ENCODE results near the gene FBP2.
"Not testable (repeated sequence)": the region's sequence is repeated elsewhere in the genome, so short reads cannot be mapped to it uniquely, and the experiment has no call there.

Gene FBP2

DNA sequence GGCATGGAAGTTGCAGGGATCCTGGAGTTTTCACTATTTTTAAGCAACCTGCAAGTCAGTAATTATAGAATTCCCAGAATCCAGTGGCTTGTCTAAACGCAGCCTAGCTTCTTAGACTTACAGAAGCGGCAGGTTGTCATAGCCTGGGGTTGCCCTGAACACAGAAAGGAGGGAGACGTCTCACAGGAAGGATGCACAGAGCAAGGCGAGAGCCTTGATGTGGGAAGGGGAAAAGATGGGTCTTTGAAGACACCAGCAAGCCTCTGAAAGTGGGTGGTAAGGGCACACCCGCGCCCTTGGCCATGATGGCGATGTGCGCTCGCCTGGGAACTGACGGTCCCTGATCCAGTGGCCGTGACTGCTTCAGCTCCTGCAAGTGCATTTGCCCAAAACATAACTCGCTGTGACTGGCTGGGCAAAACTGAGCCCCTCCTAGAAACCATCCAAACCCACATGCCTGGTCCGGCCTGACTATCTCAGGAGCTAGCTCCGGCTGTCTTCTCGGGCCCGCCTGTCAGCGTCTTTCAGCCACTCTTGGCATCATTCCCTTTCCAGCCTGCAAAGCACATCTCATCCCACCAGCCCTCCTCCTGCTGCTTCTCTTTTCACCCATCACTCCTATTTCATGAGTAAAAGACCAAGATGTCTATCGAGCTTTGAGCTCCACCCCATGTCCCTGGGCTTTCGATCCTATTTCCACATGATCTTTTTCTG, 28.6 kb upstream of the FBP2 start:
- H3K4me3 Mint-ChIP-seq = no peak overlapping the region
- DNase-seq (no peak), ATAC-seq (no peak)
- no peak overlapping the region for H3K27ac Mint-ChIP-seq
- H3K27me3 Mint-ChIP-seq = peaks cover 30% of the 10 kb centered on the region
- H3K4me1 Mint-ChIP-seq = peaks cover 14% of the 10 kb centered on the region
- H3K9me3 Mint-ChIP-seq = no peaks in the 10 kb centered on the region

DNA sequence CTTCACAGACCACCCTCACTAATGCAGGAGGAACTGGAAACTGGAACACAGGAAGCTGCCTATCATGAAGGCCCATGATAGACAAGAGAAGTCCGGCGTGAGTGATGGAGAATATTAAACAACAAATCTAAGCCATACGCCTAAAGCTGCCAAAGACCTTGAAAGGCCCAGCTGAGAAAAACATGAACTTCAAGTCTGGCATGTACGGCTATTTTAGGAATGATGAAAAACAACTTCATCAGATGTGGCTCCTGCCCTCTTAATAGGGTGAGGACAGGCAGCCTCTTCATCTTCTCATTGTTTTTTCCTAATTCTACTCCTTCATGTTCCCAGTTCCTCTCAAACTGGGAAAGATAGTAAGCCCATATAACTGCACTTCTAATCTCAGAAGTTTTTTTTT, 25.4 kb upstream of the FBP2 start:
- Mint-ChIP-seq H3K9me3 (no peaks in the 10 kb centered on the region), H3K4me3 (no peak overlapping the region), H3K27ac (no peak overlapping the region), H3K27me3 (peaks cover 27% of the 10 kb centered on the region), H3K4me1 (peaks cover 9% of the 10 kb centered on the region)
- DNase-seq (no peak), ATAC-seq (no peak)

DNA sequence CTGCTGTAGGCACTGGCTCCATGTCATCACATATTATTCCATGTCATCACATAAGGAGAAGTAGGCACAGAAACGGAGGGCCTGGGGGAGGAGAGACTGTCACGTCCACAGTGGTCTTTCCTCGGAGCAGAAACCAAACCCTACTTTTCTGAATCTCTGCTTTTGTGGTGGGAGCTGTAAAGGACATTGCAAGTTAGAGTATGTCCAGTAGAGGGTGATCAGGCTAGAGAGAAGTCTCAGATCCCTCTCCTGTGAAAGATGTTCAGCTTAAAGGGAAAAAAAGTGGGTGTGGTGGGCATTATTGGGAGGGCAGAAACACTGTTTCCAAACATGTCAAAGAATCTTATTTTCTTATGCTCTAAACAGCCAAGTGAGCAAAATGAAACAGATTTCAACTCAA, 19.4 kb upstream of the FBP2 start:
- Mint-ChIP-seq H3K4me3 (no peak overlapping the region), H3K9me3 (no peaks in the 10 kb centered on the region), H3K27ac (no peak overlapping the region), H3K4me1 (peaks cover 15% of the 10 kb centered on the region), H3K27me3 (peaks cover 32% of the 10 kb centered on the region)
- DNase-seq = no peak
- ATAC-seq = no peak

DNA sequence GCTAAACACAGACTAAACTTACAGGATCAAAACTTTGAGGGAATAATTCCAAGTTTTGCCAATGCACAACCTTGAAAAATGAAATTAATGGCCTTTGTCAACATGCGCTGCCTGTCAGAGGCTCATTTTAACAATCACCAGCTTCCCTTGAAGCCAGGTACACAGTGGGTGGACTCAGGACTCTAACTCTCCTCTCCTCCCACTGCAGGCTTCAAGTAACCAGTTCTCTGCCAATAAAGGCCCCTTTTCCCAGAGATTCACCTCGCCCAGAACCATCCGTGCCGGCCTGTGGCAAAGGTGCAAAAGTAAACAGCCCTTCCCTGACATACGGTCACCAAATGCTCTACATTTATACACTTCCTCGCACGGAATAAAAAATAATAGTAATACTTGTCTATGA, 18.4 kb upstream of the FBP2 start:
- DNase-seq (peak in 1 of 2 donors; percentile 1), ATAC-seq (peak; percentile 31)
- Mint-ChIP-seq H3K9me3 (no peaks in the 10 kb centered on the region), H3K4me1 (peaks cover 15% of the 10 kb centered on the region), H3K27me3 (peaks cover 39% of the 10 kb centered on the region), H3K27ac (no peak overlapping the region), H3K4me3 (no peak overlapping the region)

DNA sequence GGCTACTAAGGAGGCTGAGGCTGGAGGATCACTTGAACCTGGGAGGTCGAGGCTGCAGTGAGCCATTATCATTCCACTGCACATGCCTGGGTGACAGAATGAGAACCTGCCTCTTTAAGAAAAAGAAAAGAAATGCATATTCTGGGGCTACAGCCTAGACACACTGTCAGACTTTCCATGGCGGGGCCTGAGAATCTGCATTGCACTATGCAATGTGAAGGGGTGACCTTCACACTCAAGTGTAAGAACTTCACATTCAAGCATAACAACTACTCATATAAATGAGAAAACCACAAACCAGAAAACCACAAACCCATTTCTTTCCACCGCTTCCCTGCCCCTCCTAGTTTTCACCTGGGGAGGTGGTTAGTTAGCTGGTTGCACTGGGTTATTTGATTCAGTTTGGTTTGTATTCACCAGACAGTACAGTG, 18.0 kb upstream of the FBP2 start:
- Mint-ChIP-seq H3K9me3 (no peaks in the 10 kb centered on the region), H3K27me3 (peaks cover 43% of the 10 kb centered on the region), H3K4me1 (peaks cover 15% of the 10 kb centered on the region), H3K27ac (no peak overlapping the region), H3K4me3 (no peak overlapping the region)
- peak; percentile 57 to 65 for DNase-seq
- peak; percentile 88 for ATAC-seq

DNA sequence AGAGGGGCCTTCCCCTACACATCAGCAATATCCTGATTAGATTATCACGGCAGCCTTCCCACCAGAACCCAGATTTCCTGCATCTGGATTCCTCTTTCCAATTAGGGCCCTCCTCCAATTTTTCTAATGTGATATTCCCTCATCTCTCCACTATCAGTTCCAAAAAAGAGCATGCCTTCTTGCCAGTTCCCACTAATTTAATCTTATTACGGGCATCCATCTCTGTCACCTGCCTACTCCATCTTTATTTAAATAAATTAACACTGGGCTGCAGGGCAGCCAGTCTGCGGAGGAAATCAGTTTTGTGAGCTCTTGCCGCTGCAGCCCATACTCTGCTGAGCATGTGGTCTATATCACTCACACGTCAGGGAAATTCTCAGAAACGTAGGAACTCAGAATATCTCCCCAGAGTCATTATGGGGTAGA, 16.6 kb upstream of the FBP2 start:
- DNase-seq (no peak), ATAC-seq (no peak)
- Mint-ChIP-seq H3K4me3 (no peak overlapping the region), H3K4me1 (peaks cover 15% of the 10 kb centered on the region), H3K27ac (no peak overlapping the region), H3K27me3 (peaks cover 45% of the 10 kb centered on the region), H3K9me3 (no peaks in the 10 kb centered on the region)

DNA sequence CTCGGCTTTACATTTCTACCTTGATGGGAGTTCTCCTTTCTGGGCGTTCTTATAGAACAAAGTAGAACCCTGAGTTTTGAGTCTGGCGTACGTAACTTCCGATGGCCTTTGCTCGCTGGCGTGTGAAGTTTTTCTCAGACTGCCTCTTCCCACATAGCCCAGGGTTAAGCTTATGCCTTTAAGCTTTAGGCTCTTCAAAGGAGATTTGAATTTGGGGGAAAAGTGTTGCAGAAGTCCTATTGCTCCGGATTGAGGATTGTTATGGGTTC, 13.7 kb upstream of the FBP2 start:
- Mint-ChIP-seq H3K27ac (no peak overlapping the region), H3K9me3 (no peaks in the 10 kb centered on the region), H3K4me1 (peaks cover 25% of the 10 kb centered on the region), H3K27me3 (peaks cover 28% of the 10 kb centered on the region), H3K4me3 (no peak overlapping the region)
- DNase-seq = no peak
- no peak for ATAC-seq

DNA sequence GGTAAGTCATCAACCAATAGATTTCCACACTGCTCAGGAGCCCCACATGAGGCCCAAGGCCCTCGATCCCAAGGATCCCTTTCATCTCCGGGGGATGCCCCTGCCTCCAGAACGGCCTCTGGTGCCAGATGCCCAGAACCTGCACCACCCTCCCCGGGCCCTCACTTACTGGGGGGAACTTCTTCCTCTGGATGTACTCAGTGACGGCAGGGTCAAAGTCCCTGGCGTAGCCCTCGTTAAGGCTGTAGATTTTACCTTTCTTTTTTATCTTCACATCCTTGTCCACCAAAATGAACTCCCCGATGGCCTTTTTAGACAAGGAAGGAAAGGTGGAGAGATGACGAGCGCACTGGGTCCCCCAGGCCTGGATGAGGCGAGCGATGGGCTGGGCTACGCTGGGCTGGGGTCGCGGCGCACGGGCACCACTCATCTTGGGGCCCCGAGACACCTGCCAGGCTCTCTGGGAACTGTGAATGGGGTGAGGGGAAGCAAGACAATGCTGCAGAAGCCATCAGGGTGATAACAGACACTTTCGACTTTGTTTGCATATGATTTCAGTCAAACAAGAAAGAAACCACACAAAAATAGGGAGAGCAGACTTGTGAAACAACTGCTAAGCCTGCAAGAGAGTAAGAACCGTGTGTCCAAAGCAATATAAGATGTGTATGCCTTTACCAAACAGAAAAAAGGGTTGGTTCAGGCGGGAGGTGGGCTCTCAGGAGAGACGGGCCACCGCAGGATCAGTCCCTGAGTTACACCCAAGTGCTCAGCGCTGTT, 13.2 kb upstream of the FBP2 start:
- ATAC-seq (no peak), DNase-seq (no peak)
- Mint-ChIP-seq H3K27me3 (peaks cover 28% of the 10 kb centered on the region), H3K4me1 (peaks cover 20% of the 10 kb centered on the region), H3K9me3 (no peaks in the 10 kb centered on the region), H3K27ac (no peak overlapping the region), H3K4me3 (no peak overlapping the region)

DNA sequence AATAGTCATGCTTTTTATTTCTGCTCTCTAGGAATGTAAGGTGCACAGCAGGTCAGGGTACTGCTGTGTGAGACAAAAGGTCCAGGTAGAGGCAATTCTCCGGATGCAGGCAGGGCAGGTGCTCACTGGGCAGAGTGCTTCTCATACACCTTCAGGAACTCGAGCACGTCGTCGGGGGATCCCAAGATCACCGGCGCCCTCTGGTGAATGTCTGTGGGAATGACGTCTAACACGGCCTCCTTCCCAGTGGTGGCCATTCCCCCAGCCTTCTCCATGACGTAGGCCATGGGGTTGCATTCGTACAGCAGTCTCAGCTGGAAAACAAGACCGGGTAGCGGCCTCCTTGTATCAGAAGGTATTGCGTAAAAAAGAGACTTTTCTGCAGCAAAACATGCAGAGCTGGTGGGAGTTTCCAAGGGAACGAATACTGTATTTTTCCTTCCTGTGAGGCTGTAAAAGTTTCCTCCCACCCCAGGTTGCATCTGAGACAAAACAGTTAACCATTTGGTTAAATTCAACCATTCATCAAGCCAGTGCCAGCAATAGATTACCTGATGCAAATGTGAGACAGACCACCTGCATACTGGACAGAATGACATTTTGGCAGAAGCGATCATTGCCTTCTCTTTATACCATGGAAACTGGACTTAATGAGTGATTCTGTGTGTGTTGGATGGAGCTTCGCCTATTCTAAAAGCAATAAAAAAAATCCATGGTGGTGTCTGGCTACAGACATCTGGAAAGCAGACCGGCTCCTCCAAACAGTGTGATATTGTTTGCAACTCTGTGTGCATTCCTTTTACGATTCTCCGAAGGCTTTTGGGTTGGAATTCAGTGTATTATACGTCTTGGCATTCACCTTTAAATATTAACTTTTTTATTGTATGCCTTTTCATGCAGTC, 9.9 kb upstream of the FBP2 start:
- no peaks in the 10 kb centered on the region for H3K9me3 Mint-ChIP-seq
- H3K27ac Mint-ChIP-seq = no peak overlapping the region
- ATAC-seq (peak; percentile 89), DNase-seq (peak; percentile 68 to 69)
- H3K27me3 Mint-ChIP-seq = peaks cover 13% of the 10 kb centered on the region
- no peak overlapping the region for H3K4me3 Mint-ChIP-seq
- peaks cover 11% of the 10 kb centered on the region for H3K4me1 Mint-ChIP-seq

DNA sequence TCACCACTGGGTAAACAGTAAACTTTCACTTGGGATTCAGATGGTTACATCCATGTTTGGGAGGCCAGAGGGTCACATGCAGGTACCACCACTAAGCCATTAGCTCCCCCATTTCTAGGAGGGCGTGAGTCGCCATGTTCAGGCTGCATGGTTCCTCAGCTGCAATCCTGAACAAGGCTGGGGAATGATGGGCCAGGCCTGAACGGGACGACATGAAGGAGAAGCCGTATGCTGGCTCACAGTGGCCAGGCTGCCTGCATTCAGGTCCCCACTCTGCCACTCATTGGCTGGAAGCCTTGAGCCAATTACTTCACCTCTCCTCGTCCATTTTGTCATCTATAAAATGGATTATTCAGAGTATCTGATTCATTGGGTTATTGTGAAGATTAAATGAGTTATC, 9.0 kb upstream of the FBP2 start:
- peaks cover 11% of the 10 kb centered on the region for H3K4me1 Mint-ChIP-seq
- H3K27ac Mint-ChIP-seq = no peak overlapping the region
- DNase-seq (no peak), ATAC-seq (no peak)
- no peak overlapping the region for H3K4me3 Mint-ChIP-seq
- H3K27me3 Mint-ChIP-seq = peaks cover 16% of the 10 kb centered on the region
- H3K9me3 Mint-ChIP-seq = no peaks in the 10 kb centered on the region

DNA sequence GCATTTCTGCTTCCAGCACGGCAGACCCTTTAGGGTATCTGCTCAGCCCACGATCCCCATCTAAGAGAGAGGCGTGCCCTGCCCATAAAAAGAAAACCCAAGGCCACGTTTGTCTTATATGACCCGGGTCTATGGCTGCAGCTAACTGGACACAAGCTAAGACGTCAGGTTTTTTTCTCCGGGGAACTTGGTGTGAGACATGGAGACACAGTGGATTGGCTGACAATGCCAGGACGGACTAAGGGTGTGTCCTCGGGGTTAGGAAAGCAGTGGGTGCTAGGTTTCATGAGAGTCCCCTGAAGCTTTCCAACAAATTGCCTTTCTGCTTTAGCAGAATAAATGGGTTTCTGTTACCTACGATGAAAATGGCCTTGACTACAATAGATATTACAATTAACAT, 7.1 kb upstream of the FBP2 start:
- H3K27ac Mint-ChIP-seq = no peak overlapping the region
- DNase-seq (no peak), ATAC-seq (no peak)
- H3K4me1 Mint-ChIP-seq = peaks cover 11% of the 10 kb centered on the region
- H3K9me3 Mint-ChIP-seq = no peaks in the 10 kb centered on the region
- no peak overlapping the region for H3K4me3 Mint-ChIP-seq
- peaks cover 13% of the 10 kb centered on the region for H3K27me3 Mint-ChIP-seq

DNA sequence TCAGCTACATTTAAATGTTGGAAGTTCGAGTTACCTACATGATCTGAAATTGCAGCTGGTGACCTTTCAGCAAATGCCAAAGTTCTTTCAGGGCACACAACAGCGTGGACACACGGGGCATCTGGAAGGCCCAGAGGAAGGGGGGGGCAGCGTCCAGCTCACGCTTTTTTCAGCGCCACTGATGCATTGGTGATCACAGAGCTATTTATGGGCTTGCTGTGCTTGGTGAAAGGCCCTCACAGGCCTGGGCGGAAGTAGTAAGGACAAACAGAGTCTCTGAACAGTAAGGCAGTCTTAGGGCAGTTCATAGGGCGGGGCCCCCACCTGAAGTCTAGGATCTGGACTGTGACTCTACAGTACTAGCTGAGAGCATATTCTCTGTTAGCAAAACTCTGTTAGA, 6.6 kb upstream of the FBP2 start:
- Mint-ChIP-seq H3K27me3 (peaks cover 14% of the 10 kb centered on the region), H3K4me1 (peaks cover 11% of the 10 kb centered on the region), H3K27ac (no peak overlapping the region), H3K4me3 (no peak overlapping the region), H3K9me3 (no peaks in the 10 kb centered on the region)
- DNase-seq (no peak), ATAC-seq (no peak)

DNA sequence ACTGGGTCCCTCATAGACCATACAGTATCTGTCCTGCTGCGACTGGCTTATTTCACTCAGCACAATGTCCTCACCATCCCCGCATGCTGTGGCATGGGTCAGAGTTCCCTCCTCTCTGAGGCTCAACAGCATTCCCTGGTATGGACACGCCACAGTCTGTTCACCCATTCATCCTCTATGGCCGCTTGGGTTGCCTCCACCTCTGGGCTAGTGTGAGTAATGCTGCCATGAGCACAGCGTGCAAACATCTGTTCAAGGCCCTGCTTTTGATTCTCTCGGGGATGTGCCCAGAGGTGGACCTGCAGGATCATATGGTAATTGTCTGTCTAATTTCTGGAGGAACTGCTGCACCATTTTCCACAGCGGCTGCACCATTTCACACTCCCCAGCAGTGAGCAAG, 5.5 kb upstream of the FBP2 start:
- no peak for DNase-seq
- Mint-ChIP-seq H3K4me1 (peaks cover 11% of the 10 kb centered on the region), H3K4me3 (no peak overlapping the region), H3K9me3 (no peaks in the 10 kb centered on the region), H3K27ac (no peak overlapping the region), H3K27me3 (peaks cover 26% of the 10 kb centered on the region)
- ATAC-seq = no peak

DNA sequence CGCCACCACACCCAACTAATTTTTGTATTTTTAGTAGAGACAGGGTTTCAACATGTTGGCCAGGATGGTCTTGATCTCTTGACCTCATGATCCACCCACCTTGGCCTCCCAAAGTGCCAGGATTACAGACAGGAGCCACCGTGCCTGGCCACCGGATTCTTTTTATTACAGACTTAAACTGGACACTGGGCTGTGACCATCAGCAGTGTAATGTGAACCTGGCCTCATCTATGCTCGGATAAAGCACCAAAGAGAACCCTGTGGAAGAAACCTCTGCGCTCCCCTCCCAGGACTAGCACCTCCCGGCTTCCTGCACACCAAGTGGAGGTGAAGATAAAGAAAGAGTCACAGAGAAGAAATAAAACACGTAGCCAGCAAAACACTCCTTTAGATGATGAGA, 941 bp downstream of the FBP2 start:
- H3K4me1 Mint-ChIP-seq, DNase-seq, H3K9me3 Mint-ChIP-seq, H3K4me3 Mint-ChIP-seq, ATAC-seq: not testable (repeated sequence)
- peaks cover 72% of the 10 kb centered on the region for H3K27me3 Mint-ChIP-seq
- peak overlapping the region in 1 of 2 donors; percentile 34 for H3K27ac Mint-ChIP-seq

DNA sequence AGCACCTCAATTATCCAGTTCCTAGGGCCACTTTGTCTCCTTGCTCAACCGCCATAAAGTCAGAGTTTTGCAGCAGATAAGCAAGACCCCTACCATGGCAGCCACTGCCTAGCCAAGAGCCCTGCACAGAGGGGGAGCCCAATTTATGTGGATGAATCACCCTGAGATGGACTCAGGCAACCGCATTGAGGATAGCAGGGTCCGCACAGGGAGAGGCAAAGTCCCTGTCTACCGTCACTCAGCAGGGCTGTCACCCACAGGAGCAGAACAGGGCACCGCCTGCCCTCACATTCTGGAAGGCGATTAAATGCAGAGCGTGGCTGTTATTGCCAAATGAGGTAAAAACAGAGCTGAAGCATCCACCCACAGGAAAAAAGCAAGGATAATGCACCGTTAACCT, 1.7 kb downstream of the FBP2 start:
- Mint-ChIP-seq H3K27me3 (peaks cover 72% of the 10 kb centered on the region), H3K9me3 (no peaks in the 10 kb centered on the region), H3K4me3 (no peak overlapping the region), H3K27ac (no peak overlapping the region), H3K4me1 (peaks cover 6% of the 10 kb centered on the region)
- DNase-seq = no peak
- ATAC-seq = no peak

DNA sequence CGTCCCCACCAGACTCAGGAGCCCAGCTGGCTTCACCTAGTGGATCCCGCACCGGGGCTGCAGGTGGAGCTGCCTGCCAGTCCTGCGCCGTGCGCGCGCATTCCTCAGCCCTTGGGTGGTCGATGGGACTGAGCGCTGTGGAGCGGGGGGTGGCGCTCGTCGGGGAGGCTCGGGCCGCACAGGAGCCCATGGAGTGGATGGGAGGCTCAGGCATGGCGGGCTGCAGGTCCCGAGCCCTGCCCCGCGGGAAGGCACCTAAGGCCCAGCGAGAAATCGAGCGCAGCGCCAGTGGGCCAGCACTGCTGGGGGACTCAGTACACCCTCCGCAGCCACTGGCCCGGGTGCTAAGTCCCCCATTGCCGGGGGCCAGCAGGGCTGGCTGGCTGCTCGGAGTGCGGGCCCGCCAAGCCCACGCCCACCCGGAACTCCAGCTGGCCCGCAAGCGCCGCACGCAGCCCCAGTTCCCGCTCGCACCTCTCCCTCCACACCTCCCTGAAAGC, 2.5 kb downstream of the FBP2 start:
- H3K27ac Mint-ChIP-seq, H3K9me3 Mint-ChIP-seq, ATAC-seq, H3K4me3 Mint-ChIP-seq, DNase-seq: not testable (repeated sequence)
- Mint-ChIP-seq H3K27me3 (peaks cover 74% of the 10 kb centered on the region), H3K4me1 (peaks cover 11% of the 10 kb centered on the region)

All from stimulated activated naive CD8-positive, alpha-beta T cell treated with anti-CD3 and anti-CD28 coated beads, Interleukin-15, amount 100 ng/mL, for 72 hours (primary cell).